Calu3 (cell line): ENCODE measurements around the gene KIAA1958. TPM values are rescaled to one million over a fixed set of nuclear protein-coding genes. Genes with fewer than 3 reads are reported as not detected.
A peak's percentile ranks its signal among the peaks of the same experiment; 100 is the strongest.

ENCODE experiments used
- BruUV-seq: library from RNA; stranded (reverse); fragments of 400-500 nt; replicated peaks from 2 replicates; lab custom pipeline; 2021; lab: Mats Ljungman, UMichigan
- CTCF ChIA-PET: fragments of 300-600 bp; sonication (Branson Sonifier 250); formaldehyde crosslinking; loops from one replicate; lab custom pipeline; 2022; ENCODE audit warnings: antibody characterized with exemption; lab: Charles Lee
- DNase-seq: peaks from one replicate; pipeline ENCODE4 v3.0.0; 2022
- H3K27ac Mint-ChIP-seq: one replicate; pipeline ENCODE4 v1.8.0; 2022; ENCODE audit warnings: mixed read lengths; ENCODE audit not compliant: unreplicated experiment
- H3K27me3 Mint-ChIP-seq: one replicate; pipeline ENCODE4 v1.8.0; 2022; ENCODE audit warnings: mixed read lengths; ENCODE audit not compliant: unreplicated experiment
- H3K36me3 Mint-ChIP-seq: one replicate; pipeline ENCODE4 v1.8.0; 2022; ENCODE audit warnings: mild to moderate bottlenecking, moderate library complexity, mixed read lengths; ENCODE audit not compliant: insufficient read depth, unreplicated experiment
- H3K4me1 Mint-ChIP-seq: one replicate; pipeline ENCODE4 v1.8.0; 2022; ENCODE audit warnings: mild to moderate bottlenecking, low read depth, mixed read lengths; ENCODE audit not compliant: unreplicated experiment
- H3K4me3 Mint-ChIP-seq: one replicate; pipeline ENCODE4 v1.8.0; 2022; ENCODE audit warnings: mild to moderate bottlenecking, low read depth, moderate library complexity, mixed read lengths; ENCODE audit not compliant: unreplicated experiment
- H3K9me3 Mint-ChIP-seq: one replicate; pipeline ENCODE4 v1.8.0; 2022; ENCODE audit warnings: low read depth, mixed read lengths; ENCODE audit not compliant: unreplicated experiment
- CTCF ChIP-seq: fragments of 200-600 bp; IDR thresholded peaks from one replicate; pipeline ENCODE4 v1.8.0; 2022; ENCODE audit warnings: antibody characterized with exemption; ENCODE audit not compliant: unreplicated experiment
- intact Hi-C: fragments of 100-400 bp; cut with micrococcal nuclease; formaldehyde crosslinking; loops from one replicate; pipeline ENCODE4 v1.10.0; 2022; ENCODE audit not compliant: unreplicated experiment
- total RNA-seq: library from RNA; stranded (reverse); gene quantifications from 2 replicates; pipeline ENCODE4 v1.2.3, GENCODE V29; 2022

KIAA1958 gene
- total RNA-seq, 1 experiment from 2014 or later = 13.0 TPM

GRCh38 chr9:112700085-112700484, 213.5 kb downstream of the KIAA1958 start:
- H3K4me3 Mint-ChIP-seq = no peak overlapping the region
- CTCF ChIA-PET = no interaction called here
- H3K27me3 Mint-ChIP-seq = no peaks in the 10 kb centered on the region
- H3K9me3 Mint-ChIP-seq = no peaks in the 10 kb centered on the region
- no TSS peak for BruUV-seq
- no peaks in the 10 kb centered on the region for H3K36me3 Mint-ChIP-seq
- intact Hi-C loops = loop anchor here (10.0 kb wide), 1 partner anchor 615 kb away; no protein-coding TSS in a partner anchor
- TF ChIP-seq CTCF = no peak
- H3K4me1 Mint-ChIP-seq = no peaks in the 10 kb centered on the region
- H3K27ac Mint-ChIP-seq = no peak overlapping the region
- no peak for DNase-seq

- CTCF ChIA-PET = no interaction called here
- Mint-ChIP-seq H3K36me3 (no peaks in the 10 kb centered on the region), H3K4me3 (no peak overlapping the region), H3K9me3 (no peaks in the 10 kb centered on the region), H3K4me1 (no peaks in the 10 kb centered on the region), H3K27me3 (no peaks in the 10 kb centered on the region), H3K27ac (no peak overlapping the region)
- no peak for TF ChIP-seq CTCF
- no peak for DNase-seq
- BruUV-seq = no TSS peak
- intact Hi-C loops = loop anchor here (10.0 kb wide), 1 partner anchor 619 kb away; no protein-coding TSS in a partner anchor
These were observed 216.7 kb downstream of the KIAA1958 start for GRCh38 chr9:112703304-112703703.

GRCh38 chr9:112705768-112706427, 219.3 kb downstream of the KIAA1958 start:
- BruUV-seq = no TSS peak
- intact Hi-C loops = loop anchor here (10.0 kb wide), 1 partner anchor 621 kb away; no protein-coding TSS in a partner anchor
- TF ChIP-seq CTCF = no peak

GRCh38 chr9:112711050-112711689, 224.5 kb downstream of the KIAA1958 start:
- no peak overlapping the region for H3K27ac Mint-ChIP-seq
- DNase-seq = no peak
- H3K9me3 Mint-ChIP-seq = no peaks in the 10 kb centered on the region
- H3K36me3 Mint-ChIP-seq = no peaks in the 10 kb centered on the region
- peak; percentile 34 for TF ChIP-seq CTCF
- no TSS peak for BruUV-seq
- no peak overlapping the region for H3K4me3 Mint-ChIP-seq
- H3K27me3 Mint-ChIP-seq = no peaks in the 10 kb centered on the region
- intact Hi-C loops = loop anchor here (5.0 kb wide), 1 partner anchor 269 kb away; no protein-coding TSS in a partner anchor
- no peaks in the 10 kb centered on the region for H3K4me1 Mint-ChIP-seq
- CTCF ChIA-PET = no interaction called here

More at GRCh38 chr9:112705768-112706427, 219.3 kb downstream of the KIAA1958 start:
- H3K27ac Mint-ChIP-seq = no peak overlapping the region
- no peak overlapping the region for H3K4me3 Mint-ChIP-seq
- no peaks in the 10 kb centered on the region for H3K4me1 Mint-ChIP-seq
- DNase-seq = no peak
- H3K36me3 Mint-ChIP-seq = no peaks in the 10 kb centered on the region
- H3K9me3 Mint-ChIP-seq = no peaks in the 10 kb centered on the region
- CTCF ChIA-PET = no interaction called here
- no peaks in the 10 kb centered on the region for H3K27me3 Mint-ChIP-seq
